Measurements from ENCODE around the gene TACR2.

TACR2 gene

GRCh38 chr10:69392481-69393000, 24.2 kb downstream of the TACR2 start:
- Histone ChIP-seq H3K4me3 (ENCODE audit: low read length) (no peak overlapping the region), H3K4me2 (ENCODE audit: low read length) (no peak overlapping the region), H3K4me1 (ENCODE audit: control insufficient read depth, insufficient read depth, low read length) (peaks cover 17% of the 10 kb centered on the region), H3K36me3 (ENCODE audit: insufficient read depth, low read length) (peaks cover 83% of the 10 kb centered on the region), H3K27me3 (ENCODE audit: control insufficient read depth, insufficient read depth, low read length) (no peaks in the 10 kb centered on the region), H3K9ac (ENCODE audit: low read depth, low read length) (no peak overlapping the region), H3K9me3 (replicated peaks; ENCODE audit: low read length) (no peaks in the 10 kb centered on the region)

GRCh38 chr10:69391158-69391557, 25.6 kb downstream of the TACR2 start:
- Histone ChIP-seq H3K27me3 (ENCODE audit: control insufficient read depth, insufficient read depth, low read length) (no peaks in the 10 kb centered on the region), H3K9ac (ENCODE audit: low read depth, low read length) (no peak overlapping the region), H3K4me2 (ENCODE audit: low read length) (no peak overlapping the region), H3K4me1 (ENCODE audit: control insufficient read depth, insufficient read depth, low read length) (peaks cover 17% of the 10 kb centered on the region), H3K36me3 (ENCODE audit: insufficient read depth, low read length) (peaks cover 81% of the 10 kb centered on the region), H3K4me3 (ENCODE audit: low read length) (no peak overlapping the region), H3K9me3 (replicated peaks; ENCODE audit: low read length) (no peaks in the 10 kb centered on the region)

- no peaks in the 10 kb centered on the region for H3K9me3 ChIP-seq (replicated peaks; ENCODE audit: low read length)
- no peak overlapping the region for H3K9ac ChIP-seq (ENCODE audit: low read depth, low read length)
- H3K4me2 ChIP-seq (ENCODE audit: low read length), result no peak overlapping the region
- H3K27me3 ChIP-seq (ENCODE audit: control insufficient read depth, insufficient read depth, low read length), result no peaks in the 10 kb centered on the region
- H3K4me3 ChIP-seq (ENCODE audit: low read length), result no peak overlapping the region
- H3K36me3 ChIP-seq (ENCODE audit: insufficient read depth, low read length), result peaks cover 85% of the 10 kb centered on the region
- peaks cover 17% of the 10 kb centered on the region for H3K4me1 ChIP-seq (ENCODE audit: control insufficient read depth, insufficient read depth, low read length)
These were observed 26.8 kb downstream of the TACR2 start for GRCh38 chr10:69389827-69390490.

GRCh38 chr10:69388488-69388887, 28.2 kb downstream of the TACR2 start:
- no peak overlapping the region for H3K4me3 ChIP-seq (ENCODE audit: low read length)
- peaks cover 20% of the 10 kb centered on the region for H3K4me1 ChIP-seq (ENCODE audit: control insufficient read depth, insufficient read depth, low read length)
- H3K36me3 ChIP-seq (ENCODE audit: insufficient read depth, low read length), result peaks cover 85% of the 10 kb centered on the region
- H3K4me2 ChIP-seq (ENCODE audit: low read length), result no peak overlapping the region
- no peaks in the 10 kb centered on the region for H3K27me3 ChIP-seq (ENCODE audit: control insufficient read depth, insufficient read depth, low read length)
- no peak overlapping the region for H3K9ac ChIP-seq (ENCODE audit: low read depth, low read length)
- no peaks in the 10 kb centered on the region for H3K9me3 ChIP-seq (replicated peaks; ENCODE audit: low read length)

- H3K4me1 ChIP-seq (ENCODE audit: control insufficient read depth, insufficient read depth, low read length), result peaks cover 28% of the 10 kb centered on the region
- H3K9ac ChIP-seq (ENCODE audit: low read depth, low read length), result no peak overlapping the region
- no peak overlapping the region for H3K4me3 ChIP-seq (ENCODE audit: low read length)
- H3K36me3 ChIP-seq (ENCODE audit: insufficient read depth, low read length), result peaks cover 79% of the 10 kb centered on the region
- H3K9me3 ChIP-seq (replicated peaks; ENCODE audit: low read length), result no peaks in the 10 kb centered on the region
- H3K4me2 ChIP-seq (ENCODE audit: low read length), result no peak overlapping the region
- no peaks in the 10 kb centered on the region for H3K27me3 ChIP-seq (ENCODE audit: control insufficient read depth, insufficient read depth, low read length)
These were observed 29.2 kb downstream of the TACR2 start for GRCh38 chr10:69387500-69387899.

GRCh38 chr10:69385454-69386350, 31.0 kb downstream of the TACR2 start:
- Histone ChIP-seq H3K4me2 (ENCODE audit: low read length) (no peak overlapping the region), H3K27me3 (ENCODE audit: control insufficient read depth, insufficient read depth, low read length) (no peaks in the 10 kb centered on the region), H3K4me3 (ENCODE audit: low read length) (no peak overlapping the region), H3K36me3 (ENCODE audit: insufficient read depth, low read length) (peaks cover 67% of the 10 kb centered on the region), H3K9me3 (replicated peaks; ENCODE audit: low read length) (no peaks in the 10 kb centered on the region), H3K9ac (ENCODE audit: low read depth, low read length) (no peak overlapping the region), H3K4me1 (ENCODE audit: control insufficient read depth, insufficient read depth, low read length) (peaks cover 33% of the 10 kb centered on the region)

- Histone ChIP-seq H3K9ac (ENCODE audit: low read depth, low read length) (no peak overlapping the region), H3K9me3 (replicated peaks; ENCODE audit: low read length) (no peaks in the 10 kb centered on the region), H3K27me3 (ENCODE audit: control insufficient read depth, insufficient read depth, low read length) (no peaks in the 10 kb centered on the region), H3K4me3 (ENCODE audit: low read length) (no peak overlapping the region), H3K4me1 (ENCODE audit: control insufficient read depth, insufficient read depth, low read length) (peaks cover 25% of the 10 kb centered on the region), H3K36me3 (ENCODE audit: insufficient read depth, low read length) (peaks cover 67% of the 10 kb centered on the region), H3K4me2 (ENCODE audit: low read length) (no peak overlapping the region)
These were observed 32.4 kb downstream of the TACR2 start for GRCh38 chr10:69384320-69384719.

- Histone ChIP-seq H3K4me2 (ENCODE audit: low read length) (peak overlapping the region; percentile 56), H3K36me3 (ENCODE audit: insufficient read depth, low read length) (peaks cover 65% of the 10 kb centered on the region), H3K4me1 (ENCODE audit: control insufficient read depth, insufficient read depth, low read length) (peaks cover 25% of the 10 kb centered on the region), H3K27me3 (ENCODE audit: control insufficient read depth, insufficient read depth, low read length) (no peaks in the 10 kb centered on the region), H3K9me3 (replicated peaks; ENCODE audit: low read length) (no peaks in the 10 kb centered on the region), H3K4me3 (ENCODE audit: low read length) (peak overlapping the region; percentile 4), H3K9ac (ENCODE audit: low read depth, low read length) (no peak overlapping the region)
These were observed 33.2 kb downstream of the TACR2 start for GRCh38 chr10:69383558-69383957.

- Histone ChIP-seq H3K4me3 (ENCODE audit: low read length) (peak overlapping the region; percentile 4), H3K4me1 (ENCODE audit: control insufficient read depth, insufficient read depth, low read length) (peaks cover 25% of the 10 kb centered on the region), H3K27me3 (ENCODE audit: control insufficient read depth, insufficient read depth, low read length) (no peaks in the 10 kb centered on the region), H3K4me2 (ENCODE audit: low read length) (peak overlapping the region; percentile 56), H3K9ac (ENCODE audit: low read depth, low read length) (no peak overlapping the region), H3K9me3 (replicated peaks; ENCODE audit: low read length) (no peaks in the 10 kb centered on the region), H3K36me3 (ENCODE audit: insufficient read depth, low read length) (peaks cover 65% of the 10 kb centered on the region)
These were observed 34.2 kb downstream of the TACR2 start for GRCh38 chr10:69382382-69383117.

- H3K9ac ChIP-seq (ENCODE audit: low read depth, low read length), result no peak overlapping the region
- peaks cover 39% of the 10 kb centered on the region for H3K4me1 ChIP-seq (ENCODE audit: control insufficient read depth, insufficient read depth, low read length)
- no peak overlapping the region for H3K4me3 ChIP-seq (ENCODE audit: low read length)
- H3K27me3 ChIP-seq (ENCODE audit: control insufficient read depth, insufficient read depth, low read length), result no peaks in the 10 kb centered on the region
- H3K36me3 ChIP-seq (ENCODE audit: insufficient read depth, low read length), result peaks cover 65% of the 10 kb centered on the region
- no peaks in the 10 kb centered on the region for H3K9me3 ChIP-seq (replicated peaks; ENCODE audit: low read length)
- no peak overlapping the region for H3K4me2 ChIP-seq (ENCODE audit: low read length)
These were observed 36.9 kb downstream of the TACR2 start for GRCh38 chr10:69379800-69380199.

- Histone ChIP-seq H3K9ac (ENCODE audit: low read depth, low read length) (no peak overlapping the region), H3K4me2 (ENCODE audit: low read length) (no peak overlapping the region), H3K27me3 (ENCODE audit: control insufficient read depth, insufficient read depth, low read length) (no peaks in the 10 kb centered on the region), H3K9me3 (replicated peaks; ENCODE audit: low read length) (no peaks in the 10 kb centered on the region), H3K4me1 (ENCODE audit: control insufficient read depth, insufficient read depth, low read length) (peaks cover 29% of the 10 kb centered on the region), H3K36me3 (ENCODE audit: insufficient read depth, low read length) (peaks cover 64% of the 10 kb centered on the region), H3K4me3 (ENCODE audit: low read length) (no peak overlapping the region)
These were observed 38.8 kb downstream of the TACR2 start for GRCh38 chr10:69377933-69378332.

Data from skeletal muscle satellite cell (primary cell).